HEK293 (cell line): ENCODE results near the gene WRNIP1.

ENCODE experiments used
- HOXD13 ChIP-seq: sonication (generic); formaldehyde crosslinking; IDR thresholded peaks from 2 replicates; pipeline ENCODE4 v1.8.0; 2022; ENCODE audit warnings: missing genetic modification reagents, borderline replicate concordance
- ZBTB20 ChIP-seq: fragments of 450-650 bp; formaldehyde crosslinking; IDR thresholded peaks from 2 replicates; pipeline ENCODE4 v1.5.1; 2016; ENCODE audit warnings: missing biosample characterization, missing genetic modification characterization
- ZNF138 ChIP-seq: fragments of 450-650 bp; formaldehyde crosslinking; IDR thresholded peaks from 2 replicates; pipeline ENCODE4 v1.5.1; 2016; ENCODE audit warnings: missing biosample characterization, missing genetic modification characterization, borderline replicate concordance
- ZNF184 ChIP-seq: fragments of 450-650 bp; IDR thresholded peaks from 2 replicates; pipeline ENCODE4 v1.5.1; 2018; ENCODE audit warnings: missing biosample characterization, mild to moderate bottlenecking, missing genetic modification characterization
- ZNF768 ChIP-seq: fragments of 450-650 bp; formaldehyde crosslinking; IDR thresholded peaks from 2 replicates; pipeline ENCODE4 v1.5.1; 2018; ENCODE audit warnings: missing biosample characterization, mild to moderate bottlenecking, missing genetic modification characterization
- ZNF792 ChIP-seq: fragments of 450-650 bp; formaldehyde crosslinking; IDR thresholded peaks from 2 replicates; pipeline ENCODE4 v1.5.1; 2016; ENCODE audit warnings: missing biosample characterization, missing genetic modification characterization
- TF ChIP-seq, protein P1 (sequence below): fragments of 450-650 bp; formaldehyde crosslinking; IDR thresholded peaks from 2 replicates; pipeline ENCODE4 v1.5.1; 2016; ENCODE audit warnings: missing biosample characterization, missing genetic modification characterization
- TF ChIP-seq, protein P2 (sequence below): fragments of 450-650 bp; formaldehyde crosslinking; IDR thresholded peaks from 2 replicates; pipeline ENCODE4 v1.5.1; 2016; ENCODE audit warnings: missing biosample characterization, missing genetic modification characterization

DNA sequence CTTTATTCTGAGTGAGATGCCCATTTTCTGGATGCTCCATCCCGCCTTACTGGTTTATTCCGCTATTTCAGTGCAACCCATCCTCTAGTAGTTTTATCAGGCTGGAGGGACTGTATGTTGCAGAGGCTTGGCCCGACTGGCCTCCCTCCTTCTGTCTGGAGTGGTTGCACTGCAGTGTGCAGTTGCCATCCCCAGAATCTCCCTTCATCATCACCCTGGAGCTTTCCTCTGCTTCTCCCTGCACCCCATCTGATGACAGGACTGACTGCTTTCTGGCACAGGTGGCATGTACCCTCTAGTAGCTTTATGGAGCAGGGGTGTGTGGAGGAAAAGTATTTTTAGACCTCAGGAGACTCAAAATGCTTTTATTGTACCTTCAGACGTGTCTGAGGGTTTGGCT, 21.1 kb downstream of the WRNIP1 start:
- TF ChIP-seq, protein P1, sequence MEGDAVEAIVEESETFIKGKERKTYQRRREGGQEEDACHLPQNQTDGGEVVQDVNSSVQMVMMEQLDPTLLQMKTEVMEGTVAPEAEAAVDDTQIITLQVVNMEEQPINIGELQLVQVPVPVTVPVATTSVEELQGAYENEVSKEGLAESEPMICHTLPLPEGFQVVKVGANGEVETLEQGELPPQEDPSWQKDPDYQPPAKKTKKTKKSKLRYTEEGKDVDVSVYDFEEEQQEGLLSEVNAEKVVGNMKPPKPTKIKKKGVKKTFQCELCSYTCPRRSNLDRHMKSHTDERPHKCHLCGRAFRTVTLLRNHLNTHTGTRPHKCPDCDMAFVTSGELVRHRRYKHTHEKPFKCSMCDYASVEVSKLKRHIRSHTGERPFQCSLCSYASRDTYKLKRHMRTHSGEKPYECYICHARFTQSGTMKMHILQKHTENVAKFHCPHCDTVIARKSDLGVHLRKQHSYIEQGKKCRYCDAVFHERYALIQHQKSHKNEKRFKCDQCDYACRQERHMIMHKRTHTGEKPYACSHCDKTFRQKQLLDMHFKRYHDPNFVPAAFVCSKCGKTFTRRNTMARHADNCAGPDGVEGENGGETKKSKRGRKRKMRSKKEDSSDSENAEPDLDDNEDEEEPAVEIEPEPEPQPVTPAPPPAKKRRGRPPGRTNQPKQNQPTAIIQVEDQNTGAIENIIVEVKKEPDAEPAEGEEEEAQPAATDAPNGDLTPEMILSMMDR (tag by site-specific recombination), result no peak
- TF ChIP-seq ZNF768 (tag by site-specific recombination) (no peak), HOXD13 (CRISPR knock-in tag) (no peak), ZNF138 (no peak), ZNF184 (tag by site-specific recombination) (no peak), ZNF792 (tag by site-specific recombination) (no peak), ZBTB20 (tag by site-specific recombination) (no peak)
- TF ChIP-seq, protein P2, sequence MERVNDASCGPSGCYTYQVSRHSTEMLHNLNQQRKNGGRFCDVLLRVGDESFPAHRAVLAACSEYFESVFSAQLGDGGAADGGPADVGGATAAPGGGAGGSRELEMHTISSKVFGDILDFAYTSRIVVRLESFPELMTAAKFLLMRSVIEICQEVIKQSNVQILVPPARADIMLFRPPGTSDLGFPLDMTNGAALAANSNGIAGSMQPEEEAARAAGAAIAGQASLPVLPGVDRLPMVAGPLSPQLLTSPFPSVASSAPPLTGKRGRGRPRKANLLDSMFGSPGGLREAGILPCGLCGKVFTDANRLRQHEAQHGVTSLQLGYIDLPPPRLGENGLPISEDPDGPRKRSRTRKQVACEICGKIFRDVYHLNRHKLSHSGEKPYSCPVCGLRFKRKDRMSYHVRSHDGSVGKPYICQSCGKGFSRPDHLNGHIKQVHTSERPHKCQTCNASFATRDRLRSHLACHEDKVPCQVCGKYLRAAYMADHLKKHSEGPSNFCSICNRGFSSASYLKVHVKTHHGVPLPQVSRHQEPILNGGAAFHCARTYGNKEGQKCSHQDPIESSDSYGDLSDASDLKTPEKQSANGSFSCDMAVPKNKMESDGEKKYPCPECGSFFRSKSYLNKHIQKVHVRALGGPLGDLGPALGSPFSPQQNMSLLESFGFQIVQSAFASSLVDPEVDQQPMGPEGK (tag by site-specific recombination), result no peak
